Measurements from ENCODE around the gene DAD1.
A peak's percentile ranks its signal among the peaks of the same experiment; 100 is the strongest.
"Not testable (repeated sequence)": the region's sequence is repeated elsewhere in the genome, so short reads cannot be mapped to it uniquely, and the experiment has no call there.

The DAD1 gene

DNA sequence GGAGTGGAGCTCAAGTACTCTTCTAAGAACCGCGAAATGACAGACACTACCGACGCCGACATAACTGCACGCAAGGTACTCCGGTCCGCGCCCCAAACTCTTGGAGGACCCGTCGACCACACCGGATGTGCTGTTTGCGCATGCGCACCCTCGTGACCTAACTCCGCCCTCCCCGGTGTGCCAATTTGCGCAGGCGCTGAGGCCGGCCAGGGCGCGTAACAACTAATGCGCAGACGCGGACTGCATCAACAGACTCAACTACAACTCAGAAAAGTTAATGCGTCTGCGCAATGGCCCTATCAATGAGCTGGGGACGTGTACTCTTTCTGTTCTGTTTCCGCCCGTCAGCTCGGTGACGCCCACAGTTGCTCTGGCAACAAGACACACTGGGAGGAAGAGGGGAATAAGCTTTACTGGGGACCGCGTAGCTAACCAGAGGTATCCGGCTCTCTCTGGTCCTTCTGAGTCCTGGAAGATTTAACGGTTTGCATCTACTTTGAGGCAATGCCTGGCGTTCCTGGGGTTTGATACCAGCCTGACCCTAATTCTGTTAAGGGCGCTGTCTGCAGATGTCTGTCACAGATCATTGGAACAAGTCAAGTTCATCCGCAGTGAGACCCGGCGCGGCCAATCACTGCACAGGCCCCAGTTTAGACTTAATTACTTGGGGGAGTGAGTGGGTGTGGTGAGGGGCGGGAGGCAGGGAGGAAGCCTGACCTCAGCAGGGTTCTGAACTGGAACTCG is at the start of gene DAD1:
DAD1 (minus strand) TSS at position 129 of the 744 bp plus-strand sequence; CDS start at position 62, 67 bp downstream.
- DNase-seq (ENCODE audit: low spot score) = peak; percentile 100

GRCh38 chr14:22635980-22636379 is 47.0 kb upstream of the DAD1 start:
- DNase-seq (ENCODE audit: low spot score) = not testable (repeated sequence)

DNA sequence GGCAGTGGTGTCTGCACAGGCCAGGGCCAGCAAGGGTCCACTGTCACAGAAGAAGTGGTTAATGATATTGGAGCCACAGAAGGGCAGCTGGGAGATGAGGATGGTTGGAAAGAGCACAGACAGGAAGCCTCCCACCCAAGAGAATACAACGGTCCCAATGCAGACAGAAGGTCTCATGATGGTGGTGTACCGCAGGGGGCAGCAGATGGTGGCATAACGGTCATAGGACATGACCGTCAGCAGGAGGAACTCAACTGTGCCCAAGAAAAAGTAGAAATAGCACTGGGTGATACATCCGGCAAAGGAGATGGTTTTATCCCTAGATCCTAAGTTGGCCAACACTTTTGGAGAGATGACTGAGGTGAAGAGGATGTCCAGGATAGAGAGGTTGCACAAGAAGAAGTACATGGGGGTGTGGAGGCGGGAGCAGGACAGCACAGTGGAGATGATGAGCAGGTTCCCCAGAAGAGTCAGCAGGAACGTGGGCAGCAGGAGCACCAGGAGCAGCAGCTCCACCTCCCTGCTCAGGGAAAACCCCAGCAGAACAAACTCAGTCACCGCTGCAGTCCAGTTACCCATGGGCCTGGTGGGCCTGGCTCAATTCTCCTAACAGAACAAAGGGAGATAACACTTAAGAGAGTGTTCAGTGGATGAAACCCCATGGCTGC is 45.3 kb upstream of the DAD1 start:
- no peak for DNase-seq (ENCODE audit: low spot score)

DNA sequence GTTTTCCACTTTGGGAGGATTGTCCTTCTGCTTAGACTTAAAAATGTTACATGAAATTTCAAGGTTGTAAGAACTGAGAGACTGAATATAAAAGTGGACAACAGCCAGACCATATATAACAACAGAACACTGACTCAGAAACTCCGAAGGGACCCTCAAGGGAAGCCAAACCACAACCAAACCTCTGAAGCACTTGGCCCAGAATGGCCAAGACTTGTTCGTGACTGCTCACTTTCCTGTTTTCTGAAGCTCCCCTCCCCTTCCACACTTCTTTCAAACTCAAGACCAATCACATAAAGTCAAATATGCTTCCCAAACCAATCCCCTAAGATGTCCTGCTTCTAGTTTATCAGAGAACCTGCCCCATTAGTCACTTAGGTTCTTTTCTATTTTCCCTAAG is 41.5 kb upstream of the DAD1 start:
- DNase-seq (ENCODE audit: low spot score) = no peak

GRCh38 chr14:22630066-22630465 is 41.0 kb upstream of the DAD1 start:
- no peak for DNase-seq (ENCODE audit: low spot score)

- DNase-seq (ENCODE audit: low spot score) = no peak
These were observed 40.3 kb upstream of the DAD1 start for GRCh38 chr14:22629361-22629760.

- no peak for DNase-seq (ENCODE audit: low spot score)
These were observed 38.7 kb upstream of the DAD1 start for GRCh38 chr14:22627506-22628263.

DNA sequence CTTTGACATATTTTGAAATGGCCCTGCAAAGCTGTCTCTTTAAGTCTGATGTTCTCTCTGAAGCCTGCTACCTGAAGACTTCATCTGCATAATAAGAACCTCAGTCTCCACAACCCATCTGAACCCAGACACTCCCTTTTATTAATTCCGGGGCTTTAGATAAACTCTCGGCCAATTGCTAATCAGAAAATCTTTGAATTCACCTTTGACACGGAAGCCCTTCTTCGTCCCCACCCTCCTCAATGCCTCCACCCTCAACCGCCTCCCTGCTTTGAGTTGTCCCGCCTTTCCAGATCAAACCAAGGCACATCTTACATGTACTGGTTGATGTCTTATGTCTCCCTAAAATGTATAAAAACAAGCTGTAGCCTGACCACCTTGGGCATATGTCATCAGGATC is 37.6 kb upstream of the DAD1 start:
- DNase-seq (ENCODE audit: low spot score) = no peak

DNA sequence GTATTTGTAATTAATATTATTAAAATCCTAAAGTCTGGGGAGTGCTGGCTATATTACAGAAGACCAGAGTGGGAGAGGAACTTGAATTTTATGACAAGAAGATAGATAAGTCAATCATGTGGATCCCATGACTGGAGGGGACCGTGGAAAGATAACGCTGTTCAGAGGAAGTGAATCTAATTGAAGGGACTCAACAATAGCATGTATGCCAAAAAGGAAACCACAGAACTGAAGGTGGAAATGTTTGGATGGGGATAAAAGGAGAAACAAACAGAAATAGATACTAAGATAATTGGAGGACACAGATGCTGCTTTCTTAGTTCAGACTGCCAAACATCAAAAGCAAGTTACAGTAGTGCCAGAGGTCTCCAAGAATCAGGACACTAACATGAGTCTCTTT is 34.0 kb upstream of the DAD1 start:
- no peak for DNase-seq (ENCODE audit: low spot score)

DNA sequence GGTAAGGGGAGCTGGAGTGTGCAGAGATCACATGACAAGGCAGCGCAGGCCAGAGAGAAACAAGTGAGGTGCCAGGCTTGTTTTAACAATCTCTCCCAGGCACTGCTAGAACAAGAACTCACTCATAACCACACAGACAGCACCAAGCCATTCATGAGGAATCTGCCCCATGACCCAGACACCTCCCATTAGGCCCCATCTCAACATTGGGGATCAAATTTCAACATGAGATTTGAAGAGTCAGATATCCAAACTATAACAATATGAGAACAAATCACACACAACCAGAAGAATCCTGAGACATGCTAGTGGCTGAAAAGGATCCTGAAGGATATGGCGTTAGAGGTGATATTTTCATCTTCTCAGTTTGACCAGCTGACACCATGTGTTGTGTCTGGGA is 33.2 kb upstream of the DAD1 start:
- DNase-seq (ENCODE audit: low spot score) = no peak

GRCh38 chr14:22615765-22616164 is 26.7 kb upstream of the DAD1 start:
- DNase-seq (ENCODE audit: low spot score) = not testable (repeated sequence)

- no peak for DNase-seq (ENCODE audit: low spot score)
These were observed 25.3 kb upstream of the DAD1 start for GRCh38 chr14:22614240-22614799.

- no peak for DNase-seq (ENCODE audit: low spot score)
These were observed 24.8 kb upstream of the DAD1 start for GRCh38 chr14:22613736-22614239.

GRCh38 chr14:22613106-22613695 is 24.2 kb upstream of the DAD1 start:
- no peak for DNase-seq (ENCODE audit: low spot score)

DNA sequence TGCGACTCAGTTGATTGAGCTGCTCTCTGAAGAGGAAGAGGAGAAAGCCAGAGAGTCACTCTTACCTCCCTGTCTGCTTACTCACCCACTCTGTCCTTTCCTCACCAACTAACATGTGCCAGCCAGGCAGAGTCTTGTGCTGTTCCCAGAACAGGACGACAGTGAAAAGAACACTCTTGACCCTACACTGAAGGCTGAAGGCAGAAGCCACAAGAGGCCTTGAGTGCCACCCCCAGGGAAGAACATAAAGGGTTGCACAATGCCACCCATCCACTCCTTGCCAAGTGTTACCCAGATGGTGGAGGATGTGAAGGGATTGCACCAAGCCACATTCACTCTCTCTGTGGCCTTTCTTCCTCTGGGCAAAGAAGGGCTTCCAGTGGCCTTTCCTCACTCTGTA is 21.9 kb upstream of the DAD1 start:
- no peak for DNase-seq (ENCODE audit: low spot score)

GRCh38 chr14:22607291-22607690 is 18.3 kb upstream of the DAD1 start:
- no peak for DNase-seq (ENCODE audit: low spot score)

GRCh38 chr14:22606380-22606779 is 17.4 kb upstream of the DAD1 start:
- DNase-seq (ENCODE audit: low spot score) = no peak

- DNase-seq (ENCODE audit: low spot score) = no peak
These were observed 13.8 kb upstream of the DAD1 start for GRCh38 chr14:22602862-22603261.

DNA sequence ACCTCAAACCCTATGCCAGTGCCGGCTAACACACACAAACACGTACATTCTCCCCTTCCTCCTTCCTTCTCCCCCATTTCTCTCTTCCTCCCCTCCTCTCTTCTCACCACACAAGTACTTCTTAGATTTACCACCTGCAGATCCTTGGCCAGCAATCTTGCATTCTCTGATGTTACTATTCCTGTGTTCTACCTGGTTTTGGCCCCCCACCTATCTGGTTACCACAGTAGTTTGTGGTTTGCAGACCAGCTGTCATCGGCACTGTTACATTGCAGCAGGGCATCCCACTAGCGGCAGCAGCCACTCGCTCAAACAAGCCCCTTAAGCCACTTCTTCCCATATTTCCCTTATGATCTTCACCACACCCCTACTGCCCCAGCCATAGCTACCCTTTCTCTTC is 13.0 kb upstream of the DAD1 start:
- no peak for DNase-seq (ENCODE audit: low spot score)

GRCh38 chr14:22601456-22601855 is 12.4 kb upstream of the DAD1 start:
- DNase-seq (ENCODE audit: low spot score) = no peak

DNA sequence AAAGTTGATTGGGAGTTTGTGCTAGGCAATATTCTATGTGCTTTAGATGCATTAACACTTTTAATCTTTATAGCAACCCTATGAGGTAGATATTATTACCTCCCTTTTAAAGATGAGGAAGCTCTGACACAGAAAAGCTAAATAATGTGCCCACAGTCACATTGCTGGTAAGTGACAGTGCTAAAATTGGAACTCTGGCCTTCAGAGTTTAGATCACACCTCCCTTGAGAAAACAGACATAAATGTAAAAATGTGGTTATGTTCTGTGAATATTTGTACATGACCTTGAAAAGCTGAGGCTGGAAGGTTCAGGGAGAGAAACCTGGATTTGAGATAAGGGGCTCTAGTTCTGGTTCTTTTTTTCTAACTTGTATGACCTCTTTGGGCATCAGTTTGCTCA is 11.0 kb upstream of the DAD1 start:
- no peak for DNase-seq (ENCODE audit: low spot score)

GRCh38 chr14:22599349-22599748 is 10.3 kb upstream of the DAD1 start:
- DNase-seq (ENCODE audit: low spot score) = no peak

Data from germinal center (tissue), 1 donor.